GM18951 (cell line): ENCODE results near the gene PDE7B.

ENCODE experiments used
- POLR2A ChIP-seq: IDR thresholded peaks from 4 replicates; pipeline ENCODE4 v1.6.1; 2011; ENCODE audit warnings: mild to moderate bottlenecking; ENCODE audit not compliant: insufficient read length, insufficient read depth; ENCODE audit errors: extremely low read depth
- in situ Hi-C: fragments of 300-500 bp; cut with MboI; formaldehyde crosslinking; loops from one replicate; pipeline ENCODE4 v1.12.0; 2022; ENCODE audit warnings: low sequenced_read_pairs, mixed read lengths, inconsistent platforms; ENCODE audit not compliant: unreplicated experiment

The PDE7B gene

GRCh38 chr6:136025736-136026135 lies 174.2 kb downstream of the PDE7B start:
- in situ Hi-C loops: no loop called here
- no peak for TF ChIP-seq POLR2A

DNA sequence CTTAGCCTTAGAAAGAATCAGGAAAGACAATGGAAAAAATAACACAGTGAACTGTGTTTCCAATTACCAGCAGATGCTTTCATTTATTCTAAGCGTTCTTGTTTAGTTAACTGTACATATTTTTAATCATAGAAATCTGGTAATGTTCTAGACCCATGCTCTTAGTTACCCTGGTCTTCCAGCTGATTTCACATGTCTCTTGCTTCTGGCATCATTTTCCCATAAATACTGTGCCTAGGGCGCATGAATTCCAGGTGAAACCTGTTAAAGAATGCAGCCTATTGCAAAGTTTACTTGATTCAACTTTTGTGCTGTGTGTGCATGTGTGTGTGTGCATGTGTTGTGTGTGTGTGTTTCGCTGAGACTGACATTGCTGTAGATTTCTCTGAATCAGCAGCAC lies 178.6 kb downstream of the PDE7B start:
- in situ Hi-C loops: no loop called here
- no peak for TF ChIP-seq POLR2A

- TF ChIP-seq POLR2A: no peak
- in situ Hi-C loops: no loop called here
Measured at GRCh38 chr6:136031982-136032381, 180.5 kb downstream of the PDE7B start.

DNA sequence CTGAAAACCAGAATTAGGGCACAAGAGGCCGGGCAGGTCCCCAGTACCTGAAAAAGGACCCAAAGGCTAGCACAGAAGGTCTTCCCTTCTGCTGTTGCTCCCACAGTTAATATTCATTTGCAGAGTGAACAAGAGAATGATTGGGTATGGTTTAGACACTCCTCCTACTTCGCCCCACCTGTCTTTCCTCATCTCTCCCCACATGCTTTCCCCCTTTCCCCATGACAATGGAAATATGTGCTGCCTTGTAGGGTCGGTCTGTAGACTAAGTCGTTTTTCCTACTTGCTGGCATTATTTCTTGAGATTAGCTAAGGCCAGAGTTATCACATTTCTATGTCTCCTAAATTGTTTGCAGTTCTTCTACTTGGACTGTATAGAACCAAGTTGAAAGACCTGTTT lies 181.9 kb downstream of the PDE7B start:
- in situ Hi-C loops: no loop called here
- no peak for TF ChIP-seq POLR2A

DNA sequence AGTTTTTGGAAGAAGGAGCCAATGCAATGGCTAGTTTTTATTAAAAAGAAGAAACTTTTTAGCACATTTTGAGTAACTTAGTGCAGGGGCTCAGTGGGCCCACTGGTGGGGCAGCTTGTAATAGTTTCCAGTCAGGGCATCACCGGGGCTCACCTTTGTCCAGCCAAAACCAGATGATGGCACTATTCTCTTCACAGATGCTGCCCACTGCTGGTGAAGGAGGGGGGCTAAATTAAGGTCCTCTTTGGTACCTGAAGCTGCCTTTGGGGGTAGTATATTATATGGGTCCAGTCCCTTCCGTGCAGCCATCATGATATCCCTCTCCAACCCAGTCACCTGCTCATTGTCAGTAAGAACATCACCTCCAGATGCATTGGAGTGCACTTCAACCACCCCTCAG lies 182.9 kb downstream of the PDE7B start:
- in situ Hi-C loops: no loop called here
- TF ChIP-seq POLR2A: no peak

DNA sequence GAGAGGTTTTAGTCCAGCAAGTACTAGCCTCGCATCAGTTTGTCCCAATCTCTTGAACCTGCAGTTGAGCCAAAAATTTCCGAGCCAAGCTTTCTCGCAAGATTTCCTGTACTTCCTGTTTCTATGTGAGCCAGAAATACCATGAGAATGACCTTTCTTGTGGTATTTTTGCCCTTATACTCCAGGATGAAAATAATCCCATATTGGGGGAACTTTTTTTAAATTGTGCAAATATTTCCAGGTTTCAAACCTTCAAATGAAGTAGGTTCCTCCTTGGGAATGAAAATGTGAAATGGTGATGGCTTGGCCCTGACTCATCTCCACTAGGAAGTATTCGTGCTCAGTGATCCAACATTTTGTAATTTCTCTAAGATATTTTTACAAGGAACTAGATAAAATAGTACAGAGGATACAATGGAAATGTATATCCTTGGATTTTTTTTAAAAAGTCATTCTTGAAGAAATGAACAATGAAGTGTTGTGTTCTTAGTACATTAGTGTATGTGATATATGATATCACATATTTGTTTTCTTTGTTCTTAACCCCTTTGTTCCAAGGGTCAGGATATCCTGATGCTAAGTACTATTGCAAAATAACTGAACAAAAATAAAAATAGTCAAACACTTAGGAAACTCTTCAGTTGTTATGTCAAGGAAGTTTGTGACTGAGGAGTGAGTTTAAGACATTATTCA lies 184.0 kb downstream of the PDE7B start:
- no peak for TF ChIP-seq POLR2A
- in situ Hi-C loops: no loop called here

- TF ChIP-seq POLR2A: no peak
- in situ Hi-C loops: no loop called here
Measured at GRCh38 chr6:136036071-136036380, 184.5 kb downstream of the PDE7B start.

GRCh38 chr6:136036601-136037000 lies 185.1 kb downstream of the PDE7B start:
- in situ Hi-C loops: no loop called here
- TF ChIP-seq POLR2A: no peak

- no peak for TF ChIP-seq POLR2A
- in situ Hi-C loops: no loop called here
Measured at GRCh38 chr6:136037242-136037875, 185.9 kb downstream of the PDE7B start.

DNA sequence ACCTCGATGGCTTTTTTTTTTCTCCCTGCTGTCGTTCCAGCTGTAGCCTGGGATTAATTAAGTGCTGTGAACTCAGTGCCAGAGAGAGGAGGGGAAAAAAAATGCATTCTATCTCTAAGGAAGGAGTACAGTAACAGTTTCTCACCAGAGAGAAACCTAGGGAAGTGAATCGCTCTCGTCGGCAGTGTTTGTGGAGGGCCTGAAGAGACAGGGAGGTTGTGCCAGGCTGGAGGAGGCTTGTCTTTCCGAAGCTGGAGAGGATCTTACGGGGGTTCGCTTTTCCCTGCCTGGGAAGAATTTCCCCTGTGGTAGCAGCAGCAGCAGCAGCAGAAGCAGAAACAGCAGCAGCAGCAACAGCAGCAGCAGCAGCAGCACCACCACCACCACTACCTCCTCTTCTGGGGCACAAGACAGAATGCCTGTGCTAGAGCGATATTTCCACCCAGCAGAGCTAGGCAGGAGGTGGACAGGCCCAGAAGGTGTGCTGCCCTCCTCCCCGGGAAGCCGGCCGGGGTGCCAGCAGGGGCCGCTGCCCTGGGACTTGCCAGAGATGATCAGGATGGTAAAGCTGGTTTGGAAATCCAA lies 186.5 kb downstream of the PDE7B start:
- no peak for TF ChIP-seq POLR2A
- in situ Hi-C loops: no loop called here

- in situ Hi-C loops: no loop called here
- no peak for TF ChIP-seq POLR2A
Measured at GRCh38 chr6:136038531-136038930, 187.0 kb downstream of the PDE7B start.

DNA sequence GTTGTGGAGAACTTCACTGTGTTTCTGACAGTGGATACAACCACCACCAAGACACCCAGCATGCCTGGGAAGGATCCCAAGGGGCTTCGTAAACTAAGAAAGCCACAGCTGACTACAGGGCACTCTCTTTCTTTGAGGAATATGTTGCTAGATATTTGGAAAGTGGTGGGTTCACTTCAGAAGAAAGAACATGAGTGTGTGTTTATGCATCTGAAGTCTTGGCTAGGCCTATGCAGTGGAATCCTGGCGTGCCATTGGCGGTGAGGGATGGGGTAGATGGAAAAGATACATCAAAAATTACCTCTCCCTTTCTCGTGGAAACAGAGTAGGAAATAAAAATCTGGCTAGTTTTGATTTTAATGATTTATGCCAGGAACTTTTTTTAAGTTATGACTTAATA lies 187.7 kb downstream of the PDE7B start:
- in situ Hi-C loops: no loop called here
- no peak for TF ChIP-seq POLR2A

GRCh38 chr6:136050475-136050874 lies 199.0 kb downstream of the PDE7B start:
- no peak for TF ChIP-seq POLR2A
- in situ Hi-C loops: no loop called here

- TF ChIP-seq POLR2A: no peak
- in situ Hi-C loops: no loop called here
Measured at GRCh38 chr6:136051140-136051775, 199.8 kb downstream of the PDE7B start.

DNA sequence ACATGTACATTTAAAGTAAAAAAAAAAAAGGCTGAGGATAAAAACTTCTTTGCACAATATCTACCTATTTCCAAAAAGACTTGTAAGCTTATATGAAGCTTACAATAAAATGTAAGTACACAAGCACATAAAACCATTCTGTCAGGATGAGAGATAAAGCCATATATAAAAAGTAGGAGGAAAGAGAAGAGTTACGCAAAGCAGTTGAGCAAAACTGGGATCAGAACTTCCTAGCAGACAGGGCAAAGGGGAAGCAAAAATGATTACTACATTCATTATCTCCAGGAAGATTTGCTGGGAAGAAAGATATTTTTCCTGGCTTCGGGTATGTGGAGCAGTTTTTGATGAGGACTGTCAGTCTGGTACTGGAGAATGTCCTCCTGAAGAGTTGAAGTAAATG lies 200.5 kb downstream of the PDE7B start:
- no peak for TF ChIP-seq POLR2A
- in situ Hi-C loops: no loop called here
